NCI-H2029 (cell line): ENCODE data around the gene HIC1.

ENCODE experiments used
- DNase-seq: peaks from one replicate; lab custom pipeline; 2025; lab: John Stamatoyannopoulos, UW

HIC1 gene

GRCh38 chr17:2102931-2103809 is 48.3 kb downstream of the HIC1 start:
- no peak for DNase-seq

GRCh38 chr17:2105663-2106062 is 50.8 kb downstream of the HIC1 start:
- no peak for DNase-seq

GRCh38 chr17:2106308-2106955 is 51.5 kb downstream of the HIC1 start:
- no peak for DNase-seq

- no peak for DNase-seq
Observed at GRCh38 chr17:2107050-2107449, 52.1 kb downstream of the HIC1 start.

- no peak for DNase-seq
Observed at GRCh38 chr17:2107506-2107905, 52.6 kb downstream of the HIC1 start.

- DNase-seq: no peak
Observed at GRCh38 chr17:2108170-2108569, 53.3 kb downstream of the HIC1 start.

- no peak for DNase-seq
Observed at GRCh38 chr17:2110436-2110835, 55.5 kb downstream of the HIC1 start.

- DNase-seq: no peak
Observed at GRCh38 chr17:2111691-2112090, 56.8 kb downstream of the HIC1 start.
